Spleen (tissue), 11 donors: ENCODE measurements around the gene SLC25A31. TPM values are rescaled to one million over a fixed set of nuclear protein-coding genes. Genes with fewer than 3 reads are reported as not detected.

Experiments
- DNase-seq: peaks from one replicate; pipeline ENCODE4 v3.0.0-alpha.2; 2020
- H3K27ac ChIP-seq, 8 donors: fragments of 200-600 bp; sonication (generic) in 7 of 8; 1 replicate in 4 of 8; 2 replicates in 4 of 8; pipeline versions ENCODE4 v1.5.0 to v1.8.0; 2016 to 2021; ENCODE audit warnings: inconsistent platforms in 4 of 8, mild to moderate bottlenecking in 4 of 8, moderate library complexity in 1 of 8
- H3K27me3 ChIP-seq, 7 donors: fragments of 200-600 bp; sonication (generic) in 6 of 7; replicated peaks in 1 of 7; 1 replicate in 4 of 7; 2 replicates in 3 of 7; pipeline versions ENCODE4 v1.5.0 to v1.8.0; 2016 to 2021; ENCODE audit warnings: inconsistent platforms in 3 of 7, mild to moderate bottlenecking in 1 of 7
- H3K36me3 ChIP-seq, 6 donors: fragments of 200-600 bp; sonication (generic) in 5 of 6; 1 replicate in 4 of 6; 2 replicates in 2 of 6; pipeline versions ENCODE4 v1.5.0 to v1.8.0; 2016 to 2021; ENCODE audit warnings: inconsistent platforms in 2 of 6
- H3K4me1 ChIP-seq, 6 donors: fragments of 200-600 bp; sonication (generic) in 5 of 6; 1 replicate in 3 of 6; 2 replicates in 3 of 6; pipeline versions ENCODE4 v1.5.0 to v1.8.0; 2016 to 2021; ENCODE audit warnings: inconsistent platforms in 3 of 6
- H3K4me3 ChIP-seq, 8 donors: fragments of 200-600 bp; sonication (generic) in 7 of 8; 1 replicate in 4 of 8; 2 replicates in 4 of 8; pipeline versions ENCODE4 v1.5.0 to v1.8.0; 2016 to 2021; ENCODE audit warnings: inconsistent platforms in 4 of 8, mild to moderate bottlenecking in 4 of 8, moderate library complexity in 2 of 8
- H3K9me3 ChIP-seq, 8 donors: fragments of 200-600 bp; sonication (generic) in 7 of 8; 1 replicate in 4 of 8; 2 replicates in 4 of 8; pipeline versions ENCODE4 v1.5.0 to v1.8.0; 2016 to 2021; ENCODE audit warnings: inconsistent platforms in 4 of 8
- CTCF ChIP-seq, 11 experiments: fragments of 200-600 bp in 7 of 11; fragments of 450-650 bp in 4 of 11; sonication (generic) in 4 of 11; IDR thresholded peaks in 8 of 11; conservative IDR thresholded peaks in 3 of 11; 1 replicate in 7 of 11; 2 replicates in 4 of 11; pipeline versions ENCODE4 v1.4.0 to v1.8.0; 2016 to 2021; ENCODE audit warnings: antibody characterized with exemption in 11 of 11, inconsistent platforms in 4 of 11, mild to moderate bottlenecking in 1 of 11
- POLR2A ChIP-seq, 3 donors: fragments of 450-650 bp; IDR thresholded peaks; one replicate each; pipeline ENCODE4 v1.5.1; 2017; ENCODE audit warnings: antibody characterized with exemption in 3 of 3, mild to moderate bottlenecking in 1 of 3
- POLR2AphosphoS5 ChIP-seq, 3 donors: sonication (generic); formaldehyde crosslinking; IDR thresholded peaks; one replicate each; pipeline ENCODE4 v1.5.1; 2017; ENCODE audit warnings: antibody characterized with exemption in 3 of 3
- WGBS, 5 donors: extraction: QIAGEN DNeasy Blood & Tissue Kit in 3 of 5; methylation state at CpG; one replicate each; pipeline versions ENCODE4 v1.1.5 to v1.1.7; 2013 to 2018; 5-methylcytosine and 5-hydroxymethylcytosine counted together
- intact Hi-C: fragments of 100-400 bp; cut with DNase I; formaldehyde crosslinking; loops from one replicate; pipeline ENCODE4 v1.15.0; 2023; ENCODE audit warnings: low total_unique reads
- polyA plus RNA-seq, 3 donors: library from polyadenylated mRNA; stranded (reverse); fragments of 200-250 nt; gene quantifications; one replicate each; pipeline ENCODE4 v1.2.1, GENCODE V29; 2013
- total RNA-seq, 7 donors: library from RNA; depleted of rRNA in 3 of 7; stranded (reverse); fragments of >200 nt in 3 of 7; fragmentation: NEBNext Ultra II Directional in 4 of 7; extraction: Animal tissue kit (Norgen Biotek cat#: 25700) in 4 of 7; gene quantifications; one replicate each; pipeline versions ENCODE4 v1.1.0 to v1.2.1, GENCODE V29; 2016 to 2021
- donor health status: healthy with polysubstance abuse.
- donor health status: DM: no; HTN: no; CAD: no; lungs with moderate emphysema.
- donor health status: DM: no; HTN: no; CAD: no.
- donor health status: Bipolar disorder and iron deficiency.
- donor health status: healthy.
- donor health status: DM: no; HTN: no; CAD: no.
- donor health status: DM: yes; HTN: yes; CAD: no.

The SLC25A31 gene
- total and polyA plus RNA-seq, 10 donors: 0.07 TPM; not detected in 9

- 78 to 90% (median 85%) methylated on average over 1 of the region's 1 CpG for WGBS, 5 donors
- no peaks in the 10 kb centered on the region for H3K36me3 ChIP-seq
- H3K9me3 ChIP-seq: no peaks in the 10 kb centered on the region
- intact Hi-C loops: no loop called here
- TF ChIP-seq POLR2AphosphoS5 (IDR thresholded peaks at IDR 0.05) (no peak), CTCF (IDR thresholded peaks at IDR 0.05 in 8 of 11, conservative IDR thresholded peaks at IDR 0.05 in 3 of 11) (no peak), POLR2A (IDR thresholded peaks at IDR 0.05) (no peak)
- DNase-seq: no peak
- H3K4me1 ChIP-seq: no peaks in the 10 kb centered on the region
- no peak overlapping the region for H3K4me3 ChIP-seq
- no peak overlapping the region for H3K27ac ChIP-seq
- no peaks in the 10 kb centered on the region for H3K27me3 ChIP-seq
These were observed 63.3 kb downstream of the SLC25A31 start for GRCh38 chr4:127793528-127793927.

DNA sequence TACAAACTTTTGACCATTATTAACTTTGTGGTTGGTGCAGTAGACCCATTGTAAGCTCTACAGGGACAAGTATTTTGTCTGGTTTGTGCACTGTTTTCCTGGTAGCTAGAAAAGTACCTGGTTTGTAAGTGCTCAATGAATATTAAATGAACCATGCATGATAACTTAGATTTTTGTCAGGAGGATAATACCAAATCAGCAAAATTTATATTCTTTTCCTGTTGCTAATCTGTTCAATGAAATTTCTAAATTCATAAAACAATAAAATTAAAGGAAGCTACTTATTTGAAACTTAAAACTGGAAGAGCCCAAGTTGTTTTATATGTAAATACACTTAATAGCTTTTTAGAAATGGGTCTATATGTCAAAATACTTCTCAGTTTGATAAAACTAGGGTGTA lies 69.5 kb downstream of the SLC25A31 start:
- no peaks in the 10 kb centered on the region for H3K4me1 ChIP-seq
- no peaks in the 10 kb centered on the region for H3K36me3 ChIP-seq
- H3K9me3 ChIP-seq: no peaks in the 10 kb centered on the region
- no peak overlapping the region for H3K4me3 ChIP-seq
- H3K27me3 ChIP-seq: no peaks in the 10 kb centered on the region
- no peak for DNase-seq
- intact Hi-C loops: no loop called here
- TF ChIP-seq CTCF (IDR thresholded peaks at IDR 0.05 in 8 of 11, conservative IDR thresholded peaks at IDR 0.05 in 3 of 11) (no peak), POLR2A (IDR thresholded peaks at IDR 0.05) (no peak), POLR2AphosphoS5 (IDR thresholded peaks at IDR 0.05) (no peak)
- no peak overlapping the region for H3K27ac ChIP-seq

DNA sequence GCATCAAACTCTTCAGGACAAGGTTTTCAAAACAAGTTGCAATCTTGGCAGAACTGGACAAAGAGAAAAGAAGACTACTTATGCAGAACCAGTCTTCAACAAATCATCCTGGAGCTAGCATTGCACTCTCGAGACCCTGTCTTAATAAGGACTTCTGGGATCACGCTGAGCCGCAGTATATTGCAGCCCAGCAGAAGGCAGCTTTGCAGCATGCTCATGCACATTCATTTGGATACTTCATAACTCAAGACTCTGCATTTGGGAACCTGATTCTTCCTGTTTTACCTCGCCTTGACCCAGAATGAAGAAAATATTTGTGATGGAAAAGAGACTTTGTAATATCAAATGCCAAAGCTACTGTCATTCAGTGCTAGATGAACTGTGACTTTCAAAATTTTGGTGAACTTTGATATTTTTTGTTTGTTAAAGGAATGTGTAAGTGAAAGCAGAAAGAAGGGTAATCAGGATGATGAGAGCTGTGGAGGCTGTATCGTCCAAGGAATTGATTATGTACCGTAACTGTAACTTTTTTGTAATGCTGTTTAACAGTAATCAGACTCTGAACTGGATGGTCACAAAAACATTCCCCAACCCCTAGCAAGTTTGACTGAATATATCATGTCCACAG lies 79.1 kb downstream of the SLC25A31 start:
- Histone ChIP-seq H3K4me1 (no peaks in the 10 kb centered on the region), H3K36me3 (no peaks in the 10 kb centered on the region), H3K9me3 (no peaks in the 10 kb centered on the region), H3K27me3 (no peaks in the 10 kb centered on the region), H3K27ac (no peak overlapping the region), H3K4me3 (no peak overlapping the region)
- DNase-seq: no peak
- 83 to 90% (median 86%) methylated on average over 6 of the region's 6 CpGs for WGBS, 5 donors
- TF ChIP-seq POLR2A (IDR thresholded peaks at IDR 0.05) (no peak), CTCF (IDR thresholded peaks at IDR 0.05 in 8 of 11, conservative IDR thresholded peaks at IDR 0.05 in 3 of 11) (no peak), POLR2AphosphoS5 (IDR thresholded peaks at IDR 0.05) (no peak)
- intact Hi-C loops: no loop called here

- no peaks in the 10 kb centered on the region for H3K4me1 ChIP-seq
- no peak for TF ChIP-seq POLR2A (IDR thresholded peaks at IDR 0.05)
- no peak for TF ChIP-seq POLR2AphosphoS5 (IDR thresholded peaks at IDR 0.05)
- TF ChIP-seq CTCF (IDR thresholded peaks at IDR 0.05 in 8 of 11, conservative IDR thresholded peaks at IDR 0.05 in 3 of 11): no peak
- WGBS, 5 donors: 85 to 94% (median 92%) methylated on average over 3 of the region's 3 CpGs
- no peaks in the 10 kb centered on the region for H3K9me3 ChIP-seq
- no peak overlapping the region for H3K4me3 ChIP-seq
- DNase-seq: no peak
- no peaks in the 10 kb centered on the region for H3K36me3 ChIP-seq
- intact Hi-C loops: no loop called here
- no peak overlapping the region for H3K27ac ChIP-seq
- H3K27me3 ChIP-seq: no peaks in the 10 kb centered on the region
These were observed 80.4 kb downstream of the SLC25A31 start for GRCh38 chr4:127810551-127810950.
